Measurements from ENCODE around the gene EYA2.

EYA2 gene

GRCh38 chr20:47179267-47179666 lies 284.6 kb downstream of the EYA2 start:
- DNase-seq (ENCODE audit: extremely low spot score) = no peak
- ChIA-PET POLR2A (no interaction called here), CTCF (no interaction called here)
- TF ChIP-seq ELF4 (IDR thresholded peaks at IDR 0.05) (no peak), FOXA1 (IDR thresholded peaks at IDR 0.05) (no peak), CTBP1 (IDR thresholded peaks at IDR 0.05; ENCODE audit: borderline replicate concordance) (no peak), ARNT (IDR thresholded peaks at IDR 0.05) (no peak), TARDBP (IDR thresholded peaks at IDR 0.05) (no peak), FOXK2 (IDR thresholded peaks at IDR 0.05) (no peak), L3MBTL2 (conservative IDR thresholded peaks at IDR 0.05) (no peak), LEF1 (IDR thresholded peaks at IDR 0.05; ENCODE audit: borderline replicate concordance) (no peak), BHLHE40 (IDR thresholded peaks at IDR 0.05; ENCODE audit: borderline replicate concordance) (no peak), NFRKB (IDR thresholded peaks at IDR 0.05) (no peak), HDGF (IDR thresholded peaks at IDR 0.05; ENCODE audit: borderline replicate concordance) (no peak), SUZ12 (IDR thresholded peaks at IDR 0.05) (no peak), SP1 (IDR thresholded peaks at IDR 0.05) (no peak), ZNF384 (IDR thresholded peaks at IDR 0.05) (no peak), FOXM1 (IDR thresholded peaks at IDR 0.05; ENCODE audit: borderline replicate concordance) (no peak)
- TF ChIP-seq, protein P1, sequence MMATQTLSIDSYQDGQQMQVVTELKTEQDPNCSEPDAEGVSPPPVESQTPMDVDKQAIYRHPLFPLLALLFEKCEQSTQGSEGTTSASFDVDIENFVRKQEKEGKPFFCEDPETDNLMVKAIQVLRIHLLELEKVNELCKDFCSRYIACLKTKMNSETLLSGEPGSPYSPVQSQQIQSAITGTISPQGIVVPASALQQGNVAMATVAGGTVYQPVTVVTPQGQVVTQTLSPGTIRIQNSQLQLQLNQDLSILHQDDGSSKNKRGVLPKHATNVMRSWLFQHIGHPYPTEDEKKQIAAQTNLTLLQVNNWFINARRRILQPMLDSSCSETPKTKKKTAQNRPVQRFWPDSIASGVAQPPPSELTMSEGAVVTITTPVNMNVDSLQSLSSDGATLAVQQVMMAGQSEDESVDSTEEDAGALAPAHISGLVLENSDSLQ (IDR thresholded peaks at IDR 0.05) = no peak

- CTCF ChIA-PET = no interaction called here
- POLR2A ChIA-PET = no interaction called here
These were observed 286.6 kb downstream of the EYA2 start for GRCh38 chr20:47181056-47181862.

DNA sequence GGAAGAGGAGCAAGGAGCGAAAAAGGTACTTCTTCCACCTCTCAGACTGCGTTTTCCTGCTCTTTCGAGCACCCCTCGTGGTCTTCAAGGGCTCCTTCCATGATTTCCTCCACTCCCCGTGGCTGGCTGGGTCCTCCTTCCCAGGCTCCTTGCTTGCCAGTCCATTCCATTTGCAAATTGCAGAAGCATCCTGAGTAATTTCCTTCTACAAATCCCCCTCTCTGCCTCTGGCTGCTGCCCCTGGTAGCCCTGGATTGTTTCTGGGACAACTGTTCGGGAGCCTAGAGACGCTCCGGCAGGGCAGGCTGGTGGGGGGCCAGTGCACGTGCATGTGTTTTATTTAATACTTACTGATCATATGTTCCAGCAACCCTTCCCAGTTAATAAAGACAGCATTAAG lies 288.7 kb downstream of the EYA2 start:
- no peak for DNase-seq (ENCODE audit: extremely low spot score)
- ChIA-PET POLR2A (no interaction called here), CTCF (interaction anchor here (0.8 kb wide), 1 partner anchor 115 kb away, joined by 3 read pairs; no protein-coding TSS in a partner anchor)
- TF ChIP-seq BHLHE40 (IDR thresholded peaks at IDR 0.05; ENCODE audit: borderline replicate concordance) (no peak), FOXA1 (IDR thresholded peaks at IDR 0.05) (no peak), FOXK2 (IDR thresholded peaks at IDR 0.05) (no peak), ARNT (IDR thresholded peaks at IDR 0.05) (no peak), L3MBTL2 (conservative IDR thresholded peaks at IDR 0.05) (no peak)

More at GRCh38 chr20:47181056-47181862, 286.6 kb downstream of the EYA2 start:
- DNase-seq (ENCODE audit: extremely low spot score) = peak; percentile 68
- peak; percentile 69 for TF ChIP-seq ELF4 (IDR thresholded peaks at IDR 0.05)
- no peak for TF ChIP-seq FOXK2 (IDR thresholded peaks at IDR 0.05)
- no peak for TF ChIP-seq FOXM1 (IDR thresholded peaks at IDR 0.05; ENCODE audit: borderline replicate concordance)
- no peak for TF ChIP-seq FOXA1 (IDR thresholded peaks at IDR 0.05)
- TF ChIP-seq ARNT (IDR thresholded peaks at IDR 0.05) = no peak
- TF ChIP-seq L3MBTL2 (conservative IDR thresholded peaks at IDR 0.05) = no peak
- TF ChIP-seq SP1 (IDR thresholded peaks at IDR 0.05) = no peak
- no peak for TF ChIP-seq CTBP1 (IDR thresholded peaks at IDR 0.05; ENCODE audit: borderline replicate concordance)
- no peak for TF ChIP-seq NFRKB (IDR thresholded peaks at IDR 0.05)
- no peak for TF ChIP-seq LEF1 (IDR thresholded peaks at IDR 0.05; ENCODE audit: borderline replicate concordance)
- TF ChIP-seq BHLHE40 (IDR thresholded peaks at IDR 0.05; ENCODE audit: borderline replicate concordance) = no peak
- no peak for TF ChIP-seq ZNF384 (IDR thresholded peaks at IDR 0.05)
- TF ChIP-seq HDGF (IDR thresholded peaks at IDR 0.05; ENCODE audit: borderline replicate concordance) = no peak
- no peak for TF ChIP-seq TARDBP (IDR thresholded peaks at IDR 0.05)
- TF ChIP-seq SUZ12 (IDR thresholded peaks at IDR 0.05) = no peak
- TF ChIP-seq, protein P1 (IDR thresholded peaks at IDR 0.05) = peak; percentile 94

- no peak for DNase-seq (ENCODE audit: extremely low spot score)
- TF ChIP-seq SUZ12 (IDR thresholded peaks at IDR 0.05) (no peak), FOXA1 (IDR thresholded peaks at IDR 0.05) (no peak), ARNT (IDR thresholded peaks at IDR 0.05) (no peak), TARDBP (IDR thresholded peaks at IDR 0.05) (no peak), CTBP1 (IDR thresholded peaks at IDR 0.05; ENCODE audit: borderline replicate concordance) (no peak), ZNF384 (IDR thresholded peaks at IDR 0.05) (no peak), BHLHE40 (IDR thresholded peaks at IDR 0.05; ENCODE audit: borderline replicate concordance) (no peak), L3MBTL2 (conservative IDR thresholded peaks at IDR 0.05) (no peak), LEF1 (IDR thresholded peaks at IDR 0.05; ENCODE audit: borderline replicate concordance) (no peak), SP1 (IDR thresholded peaks at IDR 0.05) (no peak), FOXM1 (IDR thresholded peaks at IDR 0.05; ENCODE audit: borderline replicate concordance) (no peak)
- TF ChIP-seq, protein P1 (IDR thresholded peaks at IDR 0.05) = no peak
- POLR2A ChIA-PET = no interaction called here
- CTCF ChIA-PET = interaction anchor here (0.6 kb wide), 1 partner anchor 8 kb away, joined by 5 read pairs; no protein-coding TSS in a partner anchor
These were observed 293.0 kb downstream of the EYA2 start for GRCh38 chr20:47187450-47188195.

- POLR2A ChIA-PET = no interaction called here
- no peak for DNase-seq (ENCODE audit: extremely low spot score)
- CTCF ChIA-PET = no interaction called here
- no peak for TF ChIP-seq FOXA1 (IDR thresholded peaks at IDR 0.05)
- no peak for TF ChIP-seq HDGF (IDR thresholded peaks at IDR 0.05; ENCODE audit: borderline replicate concordance)
- no peak for TF ChIP-seq ARNT (IDR thresholded peaks at IDR 0.05)
These were observed 293.9 kb downstream of the EYA2 start for GRCh38 chr20:47188540-47188939.

DNA sequence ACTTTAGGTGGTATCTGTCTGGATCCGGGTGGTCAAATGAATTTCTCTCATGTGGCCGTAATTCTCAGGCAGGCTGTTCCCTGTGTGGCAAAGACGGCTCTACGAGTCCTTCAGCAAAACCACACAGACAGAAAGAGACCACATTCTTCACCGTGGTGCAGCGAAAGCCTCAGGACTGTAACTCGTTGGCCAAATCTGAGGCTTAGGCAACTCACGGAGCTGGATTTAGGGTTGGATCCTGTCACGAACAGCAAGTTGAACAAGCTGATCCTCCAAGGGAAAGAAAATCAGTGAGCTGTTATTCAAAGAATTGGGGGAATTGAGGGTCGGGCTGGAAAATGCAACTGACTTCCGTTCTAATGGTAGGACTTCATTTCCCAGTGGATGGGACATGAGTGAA lies 294.4 kb downstream of the EYA2 start:
- ChIA-PET POLR2A (no interaction called here), CTCF (no interaction called here)
- no peak for DNase-seq (ENCODE audit: extremely low spot score)
- TF ChIP-seq NFRKB (IDR thresholded peaks at IDR 0.05) (no peak), TARDBP (IDR thresholded peaks at IDR 0.05) (no peak)

Measured in HEK293T (cell line).